Measurements from ENCODE around the gene GPC5. TPM values are rescaled to one million over a fixed set of nuclear protein-coding genes. Genes with fewer than 3 reads are reported as not detected.

Gene GPC5
- total and polyA plus RNA-seq, 2 of the 8 experiments (the other 6 are each of a cell fraction or from before 2014, with no cell fraction given), result 0.20 to 0.39 TPM

GRCh38 chr13:91381371-91381770 lies 17.1 kb upstream of the GPC5 start:
- H3K18ac ChIP-seq (ENCODE audit: extremely low read depth, low read length), result no peak overlapping the region
- no peaks in the 10 kb centered on the region for H3K4me1 ChIP-seq (replicated peaks in 1 of 4; ENCODE audit: control insufficient read depth in 3 of 4, insufficient read depth in 4 of 4, low read length in 3 of 4)
- no peak overlapping the region for H3K9ac ChIP-seq (replicated peaks in 1 of 4; ENCODE audit: extremely low read depth in 1 of 4, low read depth in 3 of 4, low read length in 3 of 4)
- no peak overlapping the region for H2BK20ac ChIP-seq (ENCODE audit: low read length)
- no peak overlapping the region for H2BK15ac ChIP-seq (ENCODE audit: low read length)
- no peak overlapping the region for H4K8ac ChIP-seq (ENCODE audit: extremely low read depth, insufficient read depth, low read length)
- no peaks in the 10 kb centered on the region for H3K79me1 ChIP-seq (ENCODE audit: low read depth, low read length)
- H4K5ac ChIP-seq (ENCODE audit: insufficient read length, low read depth, low read length), result no peak overlapping the region
- no peak overlapping the region for H3K27ac ChIP-seq (ENCODE audit: low read depth, low read length)
- no peaks in the 10 kb centered on the region for H4K20me1 ChIP-seq (replicated peaks in 1 of 2; ENCODE audit: control insufficient read depth in 1 of 2, insufficient read depth in 2 of 2, low read length in 2 of 2)
- FAIRE-seq, result no peak
- no peaks in the 10 kb centered on the region for H3K23me2 ChIP-seq (ENCODE audit: low read depth, low read length)
- CTCF ChIA-PET (ENCODE audit: partially characterized antibody), result interaction anchor here (0.6 to 4.4 kb wide), 16 partner anchors 9 to 811 kb away, joined by 3 to 25 read pairs (median 4); partner anchors contain the start of gene GPC5
- H2BK120ac ChIP-seq (replicated peaks; ENCODE audit: low read depth, low read length), result no peak overlapping the region
- H3K23ac ChIP-seq (ENCODE audit: insufficient read length), result no peak overlapping the region
- no peaks in the 10 kb centered on the region for H3K36me3 ChIP-seq (ENCODE audit: control insufficient read depth in 2 of 4, insufficient read depth in 4 of 4, low read length in 3 of 4)
- no peak overlapping the region for H3K14ac ChIP-seq (ENCODE audit: insufficient read length)
- H2BK12ac ChIP-seq (ENCODE audit: low read depth, low read length), result no peak overlapping the region
- H3K4me2 ChIP-seq (ENCODE audit: insufficient read depth in 1 of 2, low read depth in 2 of 2, low read length in 2 of 2), result no peak overlapping the region
- POLR2A ChIA-PET (ENCODE audit: partially characterized antibody), result interaction anchor here (1.1 kb wide), 1 partner anchor 18 kb away, joined by 3 read pairs; no protein-coding TSS in a partner anchor
- no peak overlapping the region for H2AK5ac ChIP-seq (ENCODE audit: low read depth, low read length)
- H3K79me2 ChIP-seq (ENCODE audit: control insufficient read depth in 1 of 2, insufficient read depth in 2 of 2, low read length in 2 of 2), result no peaks in the 10 kb centered on the region
- TF ChIP-seq CTCF (IDR thresholded peaks at IDR 0.05; ENCODE audit: control extremely low read depth in 1 of 3, insufficient read depth in 1 of 3, low read depth in 1 of 3, low read length in 3 of 3) (peak in 2 of 3 experiments; percentile 33 to 39; a peak in 2 of 4 replicates), POLR2AphosphoS5 (IDR thresholded peaks at IDR 0.05; ENCODE audit: low read depth, low read length) (no peak), SIN3A (conservative IDR thresholded peaks at IDR 0.05 in 1 of 2, IDR thresholded peaks at IDR 0.05 in 1 of 2; ENCODE audit: low read depth in 1 of 2, low read length in 2 of 2) (no peak), HDAC2 (IDR thresholded peaks at IDR 0.05; ENCODE audit: borderline replicate concordance in 1 of 2, low read depth in 2 of 2, low read length in 2 of 2) (no peak), SAP30 (IDR thresholded peaks at IDR 0.05; ENCODE audit: insufficient read depth, insufficient replicate concordance, low read length) (no peak), RAD21 (IDR thresholded peaks at IDR 0.05 in 1 of 2, conservative IDR thresholded peaks at IDR 0.05 in 1 of 2; ENCODE audit: low read depth in 2 of 2, low read length in 2 of 2) (peak; percentile 65 to 66)
- no peaks in the 10 kb centered on the region for H3K9me3 ChIP-seq (ENCODE audit: insufficient read depth in 2 of 2, low read depth in 1 of 2, low read length in 1 of 2)
- H3K4me3 ChIP-seq (ENCODE audit: extremely low read depth in 1 of 4, insufficient read depth in 2 of 4, low read depth in 3 of 4, low read length in 4 of 4), result no peak overlapping the region
- no peak overlapping the region for H2AFZ ChIP-seq (ENCODE audit: low read length)
- no peak overlapping the region for H3K4ac ChIP-seq (replicated peaks; ENCODE audit: insufficient read length, low read depth, low read length)
- H3K27me3 ChIP-seq (replicated peaks in 1 of 4; ENCODE audit: control insufficient read depth in 3 of 4, extremely low read depth in 1 of 4, insufficient read depth in 3 of 4, low read length in 3 of 4), result no peaks in the 10 kb centered on the region
- no peak overlapping the region for H2BK5ac ChIP-seq (ENCODE audit: low read depth, low read length)
- no peak overlapping the region for H3K56ac ChIP-seq (replicated peaks; ENCODE audit: insufficient read length, low read depth, low read length)
- no peak overlapping the region for H4K91ac ChIP-seq (replicated peaks; ENCODE audit: insufficient read length, low read length)
- DNase-seq (ENCODE audit: low read depth in 1 of 2, low spot score in 2 of 2), result no peak

All from H1 (cell line).